Measurements from ENCODE around the gene ZBTB43.
"Not testable (repeated sequence)": the region's sequence is repeated elsewhere in the genome, so short reads cannot be mapped to it uniquely, and the experiment has no call there.

ZBTB43 gene

GRCh38 chr9:126791406-126792230 lies 13.2 kb upstream of the ZBTB43 start:
- FAIRE-seq, result no peak

GRCh38 chr9:126793686-126794417 lies 11.0 kb upstream of the ZBTB43 start:
- FAIRE-seq, result no peak

- FAIRE-seq, result no peak
Observed at GRCh38 chr9:126794441-126794840, 10.4 kb upstream of the ZBTB43 start.

GRCh38 chr9:126796758-126797157 lies 8.1 kb upstream of the ZBTB43 start:
- no peak for FAIRE-seq

- FAIRE-seq, result no peak
Observed at GRCh38 chr9:126797903-126798302, 6.9 kb upstream of the ZBTB43 start.

GRCh38 chr9:126799034-126799433 lies 5.8 kb upstream of the ZBTB43 start:
- no peak for FAIRE-seq

GRCh38 chr9:126802318-126803059 lies 2.4 kb upstream of the ZBTB43 start:
- no peak for FAIRE-seq

- FAIRE-seq, result no peak
Observed at GRCh38 chr9:126804198-126804695, 593 bp upstream of the ZBTB43 start.

GRCh38 chr9:126805554-126806262 lies 868 bp downstream of the ZBTB43 start:
- no peak for FAIRE-seq

- no peak for FAIRE-seq
Observed at GRCh38 chr9:126806336-126806735, 1.5 kb downstream of the ZBTB43 start.

GRCh38 chr9:126809068-126809467 lies 4.2 kb downstream of the ZBTB43 start:
- FAIRE-seq, result no peak

- FAIRE-seq, result not testable (repeated sequence)
Observed at GRCh38 chr9:126810221-126810620, 5.4 kb downstream of the ZBTB43 start.

- no peak for FAIRE-seq
Observed at GRCh38 chr9:126813072-126813471, 8.2 kb downstream of the ZBTB43 start.

- FAIRE-seq, result peak; percentile 55
Observed at GRCh38 chr9:126814091-126814490, 9.3 kb downstream of the ZBTB43 start.

- FAIRE-seq, result not testable (repeated sequence)
Observed at GRCh38 chr9:126817615-126818014, 12.8 kb downstream of the ZBTB43 start.

GRCh38 chr9:126818482-126818881 lies 13.6 kb downstream of the ZBTB43 start:
- FAIRE-seq, result no peak

GRCh38 chr9:126819482-126819881 lies 14.6 kb downstream of the ZBTB43 start:
- FAIRE-seq, result no peak

- FAIRE-seq, result no peak
Observed at GRCh38 chr9:126822278-126822677, 17.4 kb downstream of the ZBTB43 start.

GRCh38 chr9:126822873-126823272 lies 18.0 kb downstream of the ZBTB43 start:
- FAIRE-seq, result no peak

GRCh38 chr9:126824052-126824451 lies 19.2 kb downstream of the ZBTB43 start:
- not testable (repeated sequence) for FAIRE-seq

GRCh38 chr9:126827227-126827626 lies 22.4 kb downstream of the ZBTB43 start:
- no peak for FAIRE-seq

- no peak for FAIRE-seq
Observed at GRCh38 chr9:126829035-126829434, 24.2 kb downstream of the ZBTB43 start.

All from endometrium (tissue), 2 donors.